ENCODE data around the gene RERE.

- TF ChIP-seq CTCF (IDR thresholded peaks at IDR 0.05) (no peak), POLR2A (IDR thresholded peaks at IDR 0.05) (no peak)
Observed at GRCh38 chr1:8640950-8641349, 176.5 kb downstream of the RERE start.
